GM12801 (cell line): ENCODE measurements around the gene ENOSF1.

Experiments used
- TF ChIP-seq, protein P1 (sequence below): IDR thresholded peaks from one replicate; pipeline ENCODE4 v1.5.1; 2011; ENCODE audit warnings: control low read depth; ENCODE audit not compliant: insufficient read length; ENCODE audit errors: extremely low read depth

Gene ENOSF1

DNA sequence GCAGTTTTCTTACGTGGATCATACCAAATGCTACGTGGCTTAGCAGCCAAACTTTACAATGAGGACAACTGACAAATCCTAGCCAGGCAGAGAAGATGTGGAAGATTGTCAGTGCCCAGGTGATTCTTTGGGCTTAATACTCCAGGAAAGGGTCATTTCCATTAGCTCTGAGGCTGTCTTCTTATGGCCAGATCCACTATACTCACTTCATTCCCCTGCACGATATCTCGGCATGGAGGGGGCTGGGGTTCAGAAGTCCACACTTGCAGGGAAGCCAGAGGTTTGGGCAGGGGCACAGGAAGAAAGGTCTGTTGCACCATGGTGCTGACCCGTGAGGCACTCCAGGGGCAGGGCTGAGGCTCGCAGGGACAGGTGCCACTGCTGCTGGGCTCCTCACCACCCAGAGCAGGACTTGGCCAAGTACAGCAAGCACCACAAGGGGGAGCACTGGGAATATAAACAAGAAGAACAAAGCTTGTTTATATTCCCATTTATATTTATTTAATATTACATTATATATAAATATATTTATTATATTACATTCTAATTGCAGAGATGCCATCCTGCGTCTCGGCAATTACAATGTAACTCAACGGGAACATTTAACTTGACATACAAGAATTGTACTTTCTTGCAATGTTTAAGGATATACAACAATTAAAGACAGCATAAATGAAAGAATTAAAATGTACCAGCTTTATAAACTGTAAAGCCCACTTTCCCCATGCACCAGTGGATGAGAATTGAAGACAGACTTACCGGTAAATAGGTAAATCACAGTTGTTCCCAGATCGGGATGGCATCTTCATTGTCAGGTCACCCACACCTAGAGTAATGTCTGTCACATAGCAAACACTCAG lies 88.4 kb downstream of the ENOSF1 start:
- TF ChIP-seq, protein P1, sequence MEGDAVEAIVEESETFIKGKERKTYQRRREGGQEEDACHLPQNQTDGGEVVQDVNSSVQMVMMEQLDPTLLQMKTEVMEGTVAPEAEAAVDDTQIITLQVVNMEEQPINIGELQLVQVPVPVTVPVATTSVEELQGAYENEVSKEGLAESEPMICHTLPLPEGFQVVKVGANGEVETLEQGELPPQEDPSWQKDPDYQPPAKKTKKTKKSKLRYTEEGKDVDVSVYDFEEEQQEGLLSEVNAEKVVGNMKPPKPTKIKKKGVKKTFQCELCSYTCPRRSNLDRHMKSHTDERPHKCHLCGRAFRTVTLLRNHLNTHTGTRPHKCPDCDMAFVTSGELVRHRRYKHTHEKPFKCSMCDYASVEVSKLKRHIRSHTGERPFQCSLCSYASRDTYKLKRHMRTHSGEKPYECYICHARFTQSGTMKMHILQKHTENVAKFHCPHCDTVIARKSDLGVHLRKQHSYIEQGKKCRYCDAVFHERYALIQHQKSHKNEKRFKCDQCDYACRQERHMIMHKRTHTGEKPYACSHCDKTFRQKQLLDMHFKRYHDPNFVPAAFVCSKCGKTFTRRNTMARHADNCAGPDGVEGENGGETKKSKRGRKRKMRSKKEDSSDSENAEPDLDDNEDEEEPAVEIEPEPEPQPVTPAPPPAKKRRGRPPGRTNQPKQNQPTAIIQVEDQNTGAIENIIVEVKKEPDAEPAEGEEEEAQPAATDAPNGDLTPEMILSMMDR: no peak

- TF ChIP-seq, protein P1: no peak
Observed at GRCh38 chr18:622289-622688, 90.1 kb downstream of the ENOSF1 start.

DNA sequence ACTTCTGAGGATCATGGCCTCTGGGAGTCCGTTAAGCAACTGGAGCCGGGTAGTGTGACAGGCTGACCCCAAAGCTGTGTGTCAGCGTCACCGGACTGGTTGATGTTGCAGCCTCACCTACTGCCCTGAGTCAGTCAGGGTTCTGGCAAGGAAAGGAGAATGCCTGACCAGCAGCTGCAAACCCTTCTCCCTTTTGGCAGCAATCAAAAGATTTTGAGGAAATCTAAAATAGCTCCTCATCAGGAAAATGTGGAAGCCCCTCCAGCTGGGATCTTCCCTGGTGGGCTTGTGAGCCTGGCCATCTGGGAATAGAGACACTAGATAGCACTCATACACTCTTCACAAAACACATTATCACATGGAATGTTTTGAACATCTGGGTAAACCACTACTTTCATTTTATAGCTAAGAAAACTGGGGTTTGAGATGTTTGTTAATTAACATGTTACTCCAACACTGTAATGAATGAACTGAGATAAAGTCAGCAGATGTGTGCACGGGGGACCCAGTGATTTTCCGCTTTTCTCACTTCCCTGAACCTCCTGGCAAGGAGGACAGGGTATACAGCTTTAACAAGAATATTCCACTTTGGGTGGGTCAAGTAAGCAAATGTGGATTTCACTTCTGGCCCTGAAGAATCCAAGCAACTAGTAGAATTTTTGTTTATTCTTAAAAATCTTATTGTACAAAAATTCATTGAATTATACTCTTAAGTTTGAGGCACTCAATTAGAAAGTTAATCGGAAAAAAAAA lies 91.0 kb downstream of the ENOSF1 start:
- TF ChIP-seq, protein P1: no peak
